DMS153 treated with DMSO at 0.1 percent for 48 hours (cell line): Measurements from ENCODE around the gene BTRC.
"Not testable (repeated sequence)": the region's sequence is repeated elsewhere in the genome, so short reads cannot be mapped to it uniquely, and the experiment has no call there.

Experiments
- DNase-seq: peaks from one replicate; lab custom pipeline; 2025; ENCODE audit not compliant: unreplicated experiment; lab: John Stamatoyannopoulos, UW

BTRC gene

DNA sequence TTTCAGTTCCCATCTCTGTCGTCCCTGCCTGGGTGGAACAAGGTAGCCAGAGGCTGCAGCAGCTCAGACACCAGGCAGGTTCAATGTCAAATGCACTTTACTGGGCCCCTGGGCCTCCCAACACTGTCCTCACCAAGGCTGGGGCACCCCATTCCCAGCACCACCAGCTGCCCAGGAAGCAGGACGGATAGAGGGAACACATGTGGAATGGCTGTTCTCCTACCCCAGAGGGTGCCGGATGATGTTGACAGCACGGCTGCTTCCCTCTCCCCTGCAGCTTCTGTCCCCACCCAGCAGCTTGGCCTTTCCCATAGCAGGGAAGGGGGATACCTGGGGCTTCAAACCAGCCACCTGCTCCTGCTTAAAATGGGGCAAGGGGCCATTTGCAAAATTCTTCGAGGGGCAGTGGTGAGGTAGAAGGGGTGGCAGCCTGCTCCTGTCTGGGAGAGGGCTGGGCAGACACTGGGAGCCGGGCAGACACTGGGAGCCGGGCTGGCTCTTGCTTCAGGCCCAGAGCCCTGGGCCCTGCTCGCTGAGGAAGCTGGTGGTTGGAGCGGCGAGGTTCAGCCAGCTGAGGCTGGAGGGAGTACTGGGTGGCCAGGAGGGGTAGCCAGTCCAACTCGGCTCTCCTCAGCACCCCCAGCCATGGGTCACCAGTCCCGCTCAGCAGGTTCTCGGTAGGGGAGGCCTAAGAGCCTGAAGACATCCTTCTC lies 225.0 kb downstream of the BTRC start:
- no peak for DNase-seq

DNA sequence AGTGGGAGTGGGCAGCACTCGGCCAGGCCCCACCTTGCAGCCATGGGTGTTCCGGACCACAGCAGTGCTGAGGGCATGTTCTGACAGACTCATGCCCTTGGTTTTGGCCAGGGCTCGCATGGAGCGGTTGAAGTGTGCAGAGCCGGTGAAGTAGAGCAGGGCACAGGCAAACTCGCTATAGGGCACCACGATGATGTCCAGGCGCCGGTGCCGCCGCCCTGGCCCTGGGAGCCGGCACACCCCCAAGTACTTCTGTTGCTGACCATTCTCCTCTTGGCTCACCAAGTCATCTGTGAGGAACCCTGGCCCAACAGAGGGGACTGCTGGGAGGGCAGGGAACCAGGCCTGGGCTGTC lies 225.5 kb downstream of the BTRC start:
- no peak for DNase-seq

GRCh38 chr10:101580486-101581399 lies 226.8 kb downstream of the BTRC start:
- no peak for DNase-seq

DNA sequence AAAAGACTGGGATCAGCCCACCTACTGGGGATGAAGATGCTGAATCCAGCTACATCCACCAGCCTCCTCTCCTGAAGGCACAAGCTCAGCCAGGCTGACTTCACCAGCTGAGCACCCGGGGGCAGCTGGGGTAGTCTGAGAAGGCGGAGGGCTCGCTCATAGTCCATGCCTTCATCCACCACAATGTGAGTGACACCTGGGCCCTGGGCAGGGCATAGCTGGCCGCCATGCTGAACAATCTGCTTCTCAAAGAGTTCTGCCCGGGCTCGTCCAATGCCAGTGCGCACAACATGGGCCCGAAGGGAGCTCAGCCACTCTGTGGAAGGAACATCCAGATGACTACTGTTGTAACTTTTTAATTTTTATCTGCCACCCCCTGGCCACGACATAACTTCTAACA lies 231.9 kb downstream of the BTRC start:
- DNase-seq = no peak

GRCh38 chr10:101587725-101588653 lies 234.0 kb downstream of the BTRC start, which contains the start of the genes DPCD and POLL:
Gene DPCD (plus strand): TSS chr10:101588321. CDS start chr10:101588337, 16 bp downstream.
Gene POLL (minus strand): TSS chr10:101588257. CDS start chr10:101587360, 897 bp downstream.
- DNase-seq = peak; percentile 85

DNA sequence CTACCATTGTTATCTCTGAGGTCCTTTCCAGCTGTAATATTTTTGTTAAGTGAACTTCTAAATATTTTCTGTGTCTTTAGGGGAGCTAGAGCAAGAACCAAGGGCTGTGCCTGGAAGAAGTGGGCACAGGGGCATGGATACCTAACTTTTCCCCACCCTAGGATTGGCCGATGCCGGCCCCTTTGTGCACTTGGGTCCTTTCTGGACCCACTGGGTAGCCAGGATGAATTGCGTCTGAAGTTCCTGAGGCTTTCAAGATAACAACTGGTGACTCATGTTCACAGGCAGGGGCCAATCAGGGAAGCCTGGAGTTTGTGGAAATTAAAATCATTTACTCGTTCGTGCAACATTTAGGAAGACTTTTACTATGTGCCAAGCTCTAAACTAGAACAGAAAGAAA lies 234.9 kb downstream of the BTRC start:
- DNase-seq = no peak

GRCh38 chr10:101593331-101593730 lies 239.4 kb downstream of the BTRC start:
- not testable (repeated sequence) for DNase-seq

- DNase-seq = peak; percentile 12
Measured at GRCh38 chr10:101595591-101596433, 241.8 kb downstream of the BTRC start.

GRCh38 chr10:101597091-101597900 lies 243.3 kb downstream of the BTRC start:
- DNase-seq = no peak

- peak; percentile 53 for DNase-seq
Measured at GRCh38 chr10:101601541-101601940, 247.6 kb downstream of the BTRC start.

DNA sequence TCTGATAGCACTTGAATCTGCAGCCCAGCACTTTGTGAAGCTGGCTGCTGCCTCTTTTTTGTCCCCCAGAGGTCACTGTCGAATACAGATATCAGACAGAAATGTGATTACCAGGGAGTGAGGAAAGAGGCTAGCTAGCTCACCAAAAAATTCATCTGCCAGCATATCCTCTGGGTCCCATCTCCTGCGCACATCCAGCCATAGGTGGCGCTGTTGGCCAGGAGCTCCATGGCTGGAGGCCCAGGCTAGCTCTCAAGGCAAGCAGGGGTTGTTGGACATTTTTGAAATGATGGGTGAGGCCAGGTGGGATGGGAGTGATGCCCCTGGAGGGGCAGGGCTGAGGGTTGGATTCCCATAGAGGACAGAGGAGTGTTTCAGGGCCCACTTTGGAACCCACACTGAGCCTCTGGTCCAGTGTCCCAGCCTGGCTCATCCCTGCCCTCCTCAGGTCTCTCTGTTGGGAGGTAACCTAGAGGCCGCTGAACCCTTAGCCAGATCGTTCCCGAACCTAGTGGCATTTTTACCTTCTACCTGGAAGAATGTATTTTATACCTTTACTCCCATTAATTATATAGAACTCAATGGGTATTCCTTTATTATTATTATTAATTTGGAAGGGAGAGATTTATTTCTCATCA lies 248.9 kb downstream of the BTRC start:
- peak; percentile 60 for DNase-seq
